HepG2 (cell line): ENCODE data around the gene MBNL3. TPM values are rescaled to one million over a fixed set of nuclear protein-coding genes. Genes with fewer than 3 reads are reported as not detected.

ENCODE experiments used
- BCL6 ChIP-seq: IDR thresholded peaks from 2 replicates; pipeline ENCODE4 v1.6.1; 2016; ENCODE audit warnings: missing genetic modification reagents, missing compliant biosample characterization
- CEBPG ChIP-seq: IDR thresholded peaks from 2 replicates; pipeline ENCODE4 v1.6.1; 2016
- DPF2 ChIP-seq: sonication (generic); formaldehyde crosslinking; IDR thresholded peaks from 2 replicates; pipeline ENCODE4 v1.4.0; 2020; ENCODE audit warnings: mild to moderate bottlenecking, low read depth, missing genetic modification reagents, borderline replicate concordance
- FOXJ3 ChIP-seq: sonication (generic); formaldehyde crosslinking; IDR thresholded peaks from 2 replicates; pipeline ENCODE4 v1.4.0; 2020; ENCODE audit warnings: missing genetic modification reagents, mild to moderate bottlenecking, borderline replicate concordance
- HMGXB4 ChIP-seq, 2 experiments: sonication (generic) in 1 of 2; formaldehyde crosslinking in 1 of 2; IDR thresholded peaks; 2 replicates each; pipeline versions ENCODE4 v1.4.0 to v1.6.1; 2018 to 2020; ENCODE audit warnings: missing genetic modification reagents in 2 of 2, borderline replicate concordance in 1 of 2, low read depth in 1 of 2, mild to moderate bottlenecking in 1 of 2, missing biosample characterization in 1 of 2
- HOMEZ ChIP-seq: IDR thresholded peaks from 2 replicates; pipeline ENCODE4 v1.6.1; 2016; ENCODE audit warnings: low read depth
- MBD4 ChIP-seq: IDR thresholded peaks from 2 replicates; pipeline ENCODE4 v1.6.1; 2012; ENCODE audit warnings: low read length, inconsistent platforms, borderline replicate concordance
- PATZ1 ChIP-seq: sonication (generic); formaldehyde crosslinking; IDR thresholded peaks from 2 replicates; pipeline ENCODE4 v1.4.0; 2020; ENCODE audit warnings: missing genetic modification reagents
- RARA ChIP-seq: IDR thresholded peaks from 2 replicates; pipeline ENCODE4 v1.6.1; 2016; ENCODE audit warnings: missing genetic modification reagents, missing compliant biosample characterization
- TARDBP ChIP-seq: sonication (generic); formaldehyde crosslinking; IDR thresholded peaks from 2 replicates; pipeline ENCODE4 v1.8.0; 2022; ENCODE audit warnings: mild to moderate bottlenecking, missing genetic modification reagents
- ZNF251 ChIP-seq: sonication (generic); formaldehyde crosslinking; IDR thresholded peaks from 2 replicates; pipeline ENCODE4 v1.9.0; 2021; ENCODE audit warnings: mild to moderate bottlenecking, missing genetic modification reagents
- ZNF318 ChIP-seq: sonication (generic); formaldehyde crosslinking; IDR thresholded peaks from 2 replicates; pipeline ENCODE4 v1.4.0; 2020; ENCODE audit warnings: mild to moderate bottlenecking, missing genetic modification reagents
- ZNF564 ChIP-seq: sonication (generic); formaldehyde crosslinking; IDR thresholded peaks from 2 replicates; pipeline ENCODE4 v1.8.1; 2023; ENCODE audit warnings: mild to moderate bottlenecking, missing genetic modification reagents
- ZNF644 ChIP-seq: IDR thresholded peaks from 2 replicates; pipeline ENCODE4 v1.6.1; 2016; ENCODE audit warnings: low read depth
- ZNF772 ChIP-seq: sonication (generic); formaldehyde crosslinking; IDR thresholded peaks from 2 replicates; pipeline ENCODE4 v1.5.0; 2020; ENCODE audit warnings: mild to moderate bottlenecking, missing genetic modification reagents
- polyA plus RNA-seq, 8 experiments: library from polyadenylated mRNA; depleted of rRNA in 3 of 8; stranded (reverse) in 7 of 8; unstranded in 1 of 8; fragments of >200 nt; fragmentation: Illumina TruSeq in 4 of 8; extraction: Trizol in 4 of 8; gene quantifications; 2 replicates each; pipeline versions ENCODE4 v1.2.1 to v1.2.3, GENCODE V29; 2011 to 2016; ENCODE audit warnings: low read depth in 4 of 8, missing spikeins in 1 of 8, mixed read lengths in 1 of 8; ENCODE audit not compliant: insufficient read depth in 1 of 8
- total RNA-seq, 5 experiments: library from RNA; depleted of rRNA; stranded (reverse); fragments of >200 nt; fragmentation: Illumina TruSeq; extraction: Trizol; gene quantifications; 2 replicates each; pipeline ENCODE4 v1.2.3, GENCODE V29; 2016; ENCODE audit warnings: low read depth in 1 of 5

MBNL3 gene
- total and polyA plus RNA-seq, 2 of the 13 experiments (the other 11 are each of a cell fraction or from before 2014, with no cell fraction given): 155 to 257 TPM

GRCh38 chrX:132367984-132368383 is 120.9 kb downstream of the MBNL3 start (continued):
- TF ChIP-seq ZNF318 (CRISPR knock-in tag): no peak
- TF ChIP-seq RARA (CRISPR knock-in tag): peak; percentile 50; the same call in 1 of the 2 replicates
- peak; percentile 56; the same call in 1 of the 2 replicates for TF ChIP-seq FOXJ3
- TF ChIP-seq HOMEZ: peak; percentile 33; the same call in 1 of the 2 replicates
- no peak for TF ChIP-seq HMGXB4 (CRISPR knock-in tag; IDR thresholded peaks at IDR 0.05; ENCODE audit: borderline replicate concordance in 1 of 2, low read depth in 1 of 2)
- TF ChIP-seq ZNF644: peak; percentile 84
- TF ChIP-seq TARDBP (CRISPR knock-in tag): 0 out of 2 replicates have a peak, but pooled peaks have one; percentile 33
- TF ChIP-seq MBD4: peak; percentile 70; the same call in 1 of the 2 replicates
- TF ChIP-seq ZNF564 (CRISPR knock-in tag): no peak
- peak; percentile 92 for TF ChIP-seq CEBPG
- peak; percentile 66 for TF ChIP-seq BCL6 (CRISPR knock-in tag)
- TF ChIP-seq PATZ1 (CRISPR knock-in tag): peak; percentile 48; the same call in 1 of the 2 replicates
- no peak for TF ChIP-seq ZNF251 (CRISPR knock-in tag)
- peak; percentile 78; the same call in 1 of the 2 replicates for TF ChIP-seq DPF2 (CRISPR knock-in tag)
- TF ChIP-seq ZNF772 (CRISPR knock-in tag): no peak
